ENCODE measurements around the gene LRPAP1. TPM values are rescaled to one million over a fixed set of nuclear protein-coding genes. Genes with fewer than 3 reads are reported as not detected.

The LRPAP1 gene
- total and polyA plus RNA-seq, 10 of the 15 experiments (the other 5 are each of a cell fraction or from before 2014, with no cell fraction given), result 1.0 to 100 (median 51.1) TPM

DNA sequence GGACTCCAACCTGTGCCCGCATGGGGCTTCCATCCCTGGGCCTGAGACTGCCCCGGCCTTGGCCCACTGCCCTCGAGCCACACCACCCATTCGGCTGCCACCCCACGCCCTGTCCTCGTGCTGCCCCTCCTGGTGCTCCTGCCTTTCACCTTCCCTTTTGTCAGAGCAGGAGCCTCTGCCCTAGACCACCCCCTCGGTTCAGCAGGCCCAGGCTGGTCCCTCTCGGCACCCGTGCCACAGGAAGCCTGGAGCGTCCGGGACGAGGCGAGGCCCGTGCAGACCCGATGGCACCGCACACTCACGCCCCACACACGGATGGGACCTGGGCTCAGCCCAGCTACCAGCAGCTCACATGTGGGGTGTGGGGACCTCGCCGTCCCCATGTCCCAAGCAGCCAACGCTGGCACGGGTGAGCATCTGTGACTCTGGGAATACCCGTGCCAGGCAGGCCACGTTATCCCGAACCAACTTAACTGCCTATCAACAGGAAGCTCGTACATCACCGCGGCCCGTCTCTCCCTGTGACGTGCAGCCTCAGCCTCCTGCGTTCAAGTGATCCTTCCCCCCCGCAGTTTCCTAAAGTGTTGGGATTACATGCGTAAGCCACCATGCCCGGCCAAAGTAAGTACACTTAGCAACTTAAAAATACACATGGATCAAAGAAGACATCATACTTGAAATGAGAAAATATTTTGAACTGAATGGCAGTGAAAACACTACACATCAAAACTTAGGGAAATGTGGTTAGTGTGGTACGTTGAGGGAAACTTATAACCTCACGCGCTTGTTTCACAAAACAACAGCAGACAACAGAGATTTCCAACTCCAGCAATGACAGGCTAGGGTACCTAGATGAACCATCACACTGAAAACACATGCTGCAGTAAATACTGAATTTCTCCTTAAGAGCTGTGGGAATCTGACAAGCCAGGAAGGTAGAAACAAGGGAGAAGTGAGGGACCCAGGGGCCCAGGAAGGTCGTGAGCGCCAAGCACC, 29.0 kb downstream of the LRPAP1 start:
- POLR2A ChIA-PET, result no interaction called here
- TF ChIP-seq ZSCAN29 (IDR thresholded peaks at IDR 0.05), result no peak
- no peak for TF ChIP-seq LARP7 (IDR thresholded peaks at IDR 0.05)
- TF ChIP-seq, protein P1, sequence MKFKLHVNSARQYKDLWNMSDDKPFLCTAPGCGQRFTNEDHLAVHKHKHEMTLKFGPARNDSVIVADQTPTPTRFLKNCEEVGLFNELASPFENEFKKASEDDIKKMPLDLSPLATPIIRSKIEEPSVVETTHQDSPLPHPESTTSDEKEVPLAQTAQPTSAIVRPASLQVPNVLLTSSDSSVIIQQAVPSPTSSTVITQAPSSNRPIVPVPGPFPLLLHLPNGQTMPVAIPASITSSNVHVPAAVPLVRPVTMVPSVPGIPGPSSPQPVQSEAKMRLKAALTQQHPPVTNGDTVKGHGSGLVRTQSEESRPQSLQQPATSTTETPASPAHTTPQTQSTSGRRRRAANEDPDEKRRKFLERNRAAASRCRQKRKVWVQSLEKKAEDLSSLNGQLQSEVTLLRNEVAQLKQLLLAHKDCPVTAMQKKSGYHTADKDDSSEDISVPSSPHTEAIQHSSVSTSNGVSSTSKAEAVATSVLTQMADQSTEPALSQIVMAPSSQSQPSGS (IDR thresholded peaks at IDR 0.05; ENCODE audit: low read length), result no peak
- TF ChIP-seq NBN (IDR thresholded peaks at IDR 0.05), result no peak
- TF ChIP-seq FOXM1 (IDR thresholded peaks at IDR 0.05; ENCODE audit: low read depth, low read length), result no peak
- TF ChIP-seq CHD4 (IDR thresholded peaks at IDR 0.05), result no peak
- TF ChIP-seq CBX5 (IDR thresholded peaks at IDR 0.05; ENCODE audit: low read depth), result no peak
- Histone ChIP-seq H3K9me3 (replicated peaks; ENCODE audit: control insufficient read depth, insufficient read depth, low read length) (no peaks in the 10 kb centered on the region), H3K9ac (ENCODE audit: control insufficient read depth, insufficient read depth, low read length) (no peak overlapping the region), H3K36me3 (ENCODE audit: control insufficient read depth in 2 of 2, insufficient read depth in 2 of 2, low read length in 1 of 2) (peaks cover under 1 to 3% of the 10 kb centered on the region in 2 experiments; a peak in 3 of 4 replicates), H3K4me2 (ENCODE audit: control insufficient read depth, insufficient read depth) (no peak overlapping the region), H3K79me2 (ENCODE audit: control insufficient read depth, insufficient read depth, low read length) (no peaks in the 10 kb centered on the region), H4K20me1 (ENCODE audit: control insufficient read depth, insufficient read depth) (no peaks in the 10 kb centered on the region), H3K27me3 (replicated peaks in 1 of 2; ENCODE audit: control insufficient read depth in 2 of 2, insufficient read depth in 2 of 2, low read length in 1 of 2) (no peaks in the 10 kb centered on the region), H2AFZ (ENCODE audit: control insufficient read depth, low read depth, low read length) (no peak overlapping the region), H3K4me3 (no peak overlapping the region), H3K27ac (ENCODE audit: control insufficient read depth, insufficient read depth) (no peak overlapping the region), H3K4me1 (ENCODE audit: control insufficient read depth, insufficient read depth, low read length) (no peaks in the 10 kb centered on the region)
- 89% methylated on average over 38 of the region's 39 CpGs for WGBS (ENCODE audit: insufficient coverage, insufficient replicate concordance, low lambda C conversion rate, missing lambda C conversion rate)
- in situ Hi-C loops (cut with MboI), result no loop called here
- intact Hi-C loops (cut with micrococcal nuclease; ENCODE audit: unreplicated experiment), result no loop called here
- DNase-seq (ENCODE audit: low read depth, low spot score) (no peak), ATAC-seq (no peak), FAIRE-seq (no peak)
- CTCF ChIA-PET, result no interaction called here
- no TSS peak for BruUV-seq (replicated peaks)
- SMC1A ChIA-PET (ENCODE audit: uncharacterized antibody, unreplicated experiment), result no interaction called here
- RAD21 ChIA-PET (ENCODE audit: unreplicated experiment), result no interaction called here

All from GM12878 (cell line).